ENCODE data around the gene GTSE1. TPM values are rescaled to one million over a fixed set of nuclear protein-coding genes. Genes with fewer than 3 reads are reported as not detected.
"Not testable (repeated sequence)": the region's sequence is repeated elsewhere in the genome, so short reads cannot be mapped to it uniquely, and the experiment has no call there.

GTSE1 gene
- total RNA-seq, 1 donor from 2014 or later = 16.7 TPM

- TF ChIP-seq CTCF (IDR thresholded peaks at IDR 0.05; ENCODE audit: unreplicated experiment) = no peak
- H3K4me3 Mint-ChIP-seq = no peak overlapping the region
- H3K27me3 Mint-ChIP-seq (ENCODE audit: low read depth) = no peaks in the 10 kb centered on the region
- peaks cover 6% of the 10 kb centered on the region for H3K4me1 Mint-ChIP-seq
- H3K27ac Mint-ChIP-seq = peak overlapping the region; percentile 53
- no peaks in the 10 kb centered on the region for H3K9me3 Mint-ChIP-seq
- DNase-seq (ENCODE audit: low spot score in 2 of 2, unreplicated experiment in 2 of 2) = no peak
- H3K36me3 Mint-ChIP-seq = peaks cover 17% of the 10 kb centered on the region
Measured at GRCh38 chr22:46308283-46308988, 11.8 kb downstream of the GTSE1 start.

GRCh38 chr22:46309526-46310085 lies 12.9 kb downstream of the GTSE1 start:
- DNase-seq (ENCODE audit: low spot score in 2 of 2, unreplicated experiment in 2 of 2) = no peak
- Mint-ChIP-seq H3K27me3 (ENCODE audit: low read depth) (no peaks in the 10 kb centered on the region), H3K9me3 (no peaks in the 10 kb centered on the region), H3K27ac (no peak overlapping the region), H3K4me1 (peaks cover 6% of the 10 kb centered on the region), H3K36me3 (peaks cover 15% of the 10 kb centered on the region), H3K4me3 (no peak overlapping the region)
- no peak for TF ChIP-seq CTCF (IDR thresholded peaks at IDR 0.05; ENCODE audit: unreplicated experiment)

- no peak for DNase-seq (ENCODE audit: low spot score in 2 of 2, unreplicated experiment in 2 of 2)
- Mint-ChIP-seq H3K9me3 (no peaks in the 10 kb centered on the region), H3K27me3 (ENCODE audit: low read depth) (no peaks in the 10 kb centered on the region), H3K36me3 (peaks cover 19% of the 10 kb centered on the region), H3K4me1 (peaks cover 6% of the 10 kb centered on the region), H3K4me3 (no peak overlapping the region), H3K27ac (no peak overlapping the region)
- no peak for TF ChIP-seq CTCF (IDR thresholded peaks at IDR 0.05; ENCODE audit: unreplicated experiment)
Measured at GRCh38 chr22:46312056-46312455, 15.4 kb downstream of the GTSE1 start.

GRCh38 chr22:46312848-46313247 lies 16.2 kb downstream of the GTSE1 start:
- DNase-seq (ENCODE audit: low spot score in 2 of 2, unreplicated experiment in 2 of 2); H3K27me3 Mint-ChIP-seq (ENCODE audit: low read depth); H3K4me1 Mint-ChIP-seq; H3K4me3 Mint-ChIP-seq; H3K27ac Mint-ChIP-seq; H3K9me3 Mint-ChIP-seq: not testable (repeated sequence)
- H3K36me3 Mint-ChIP-seq = peaks cover 20% of the 10 kb centered on the region

DNA sequence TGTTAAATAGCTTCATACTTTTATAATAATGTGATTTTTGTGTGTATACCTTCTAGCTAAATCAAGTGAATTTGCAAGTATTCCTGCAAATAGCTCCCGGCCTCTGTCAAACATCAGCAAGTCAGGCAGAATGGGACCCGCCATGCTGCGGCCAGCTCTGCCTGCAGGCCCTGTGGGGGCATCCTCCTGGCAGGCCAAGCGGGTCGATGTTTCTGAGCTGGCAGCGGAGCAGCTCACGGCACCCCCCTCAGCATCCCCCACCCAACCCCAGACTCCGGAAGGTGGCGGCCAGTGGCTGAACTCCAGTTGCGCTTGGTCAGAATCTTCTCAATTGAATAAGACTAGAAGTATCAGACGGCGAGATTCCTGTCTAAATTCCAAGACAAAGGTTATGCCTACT lies 19.3 kb downstream of the GTSE1 start:
- Mint-ChIP-seq H3K36me3 (peaks cover 21% of the 10 kb centered on the region), H3K27me3 (ENCODE audit: low read depth) (no peaks in the 10 kb centered on the region), H3K27ac (no peak overlapping the region), H3K4me3 (no peak overlapping the region), H3K9me3 (no peaks in the 10 kb centered on the region), H3K4me1 (no peaks in the 10 kb centered on the region)
- no peak for TF ChIP-seq CTCF (IDR thresholded peaks at IDR 0.05; ENCODE audit: unreplicated experiment)
- DNase-seq (ENCODE audit: low spot score in 2 of 2, unreplicated experiment in 2 of 2) = no peak

GRCh38 chr22:46317646-46318045 lies 21.0 kb downstream of the GTSE1 start:
- H3K27me3 Mint-ChIP-seq (ENCODE audit: low read depth) = no peaks in the 10 kb centered on the region
- no peaks in the 10 kb centered on the region for H3K9me3 Mint-ChIP-seq
- H3K4me1 Mint-ChIP-seq = no peaks in the 10 kb centered on the region
- DNase-seq (ENCODE audit: low spot score in 2 of 2, unreplicated experiment in 2 of 2) = no peak
- no peak for TF ChIP-seq CTCF (IDR thresholded peaks at IDR 0.05; ENCODE audit: unreplicated experiment)
- no peak overlapping the region for H3K27ac Mint-ChIP-seq
- no peak overlapping the region for H3K4me3 Mint-ChIP-seq
- peaks cover 21% of the 10 kb centered on the region for H3K36me3 Mint-ChIP-seq

All from mesothelial cell of epicardium (in vitro differentiated cells).